CD4-positive, CD25-positive, alpha-beta regulatory T cell (primary cell): Measurements from ENCODE around the gene TBCK. TPM values are rescaled to one million over a fixed set of nuclear protein-coding genes. Genes with fewer than 3 reads are reported as not detected.
A peak's percentile ranks its signal among the peaks of the same experiment; 100 is the strongest.
"Not testable (repeated sequence)": the region's sequence is repeated elsewhere in the genome, so short reads cannot be mapped to it uniquely, and the experiment has no call there.

Source experiments
- ATAC-seq, 2 donors: fragments of 150-1000 bp; cut with Tn5 transposase; one replicate each; pipeline ENCODE4 v1.10.0; 2021; ENCODE audit warnings: low read depth in 2 of 2, moderate number of reproducible peaks in 2 of 2, moderate library complexity in 1 of 2
- DNase-seq, 3 donors: peaks; one replicate each; pipeline versions ENCODE4 v3.0.0 to v3.0.0-alpha.2; 2012 to 2022; ENCODE audit warnings: mixed read lengths in 1 of 3
- H3K27ac ChIP-seq: one replicate; pipeline ENCODE4 v1.7.0; 2013; ENCODE audit warnings: mild to moderate bottlenecking, low read length; ENCODE audit not compliant: insufficient read depth, poor library complexity, severe bottlenecking
- H3K27me3 ChIP-seq: one replicate; pipeline ENCODE4 v1.7.0; 2013; ENCODE audit warnings: low read length; ENCODE audit not compliant: control insufficient read depth, insufficient read depth
- H3K36me3 ChIP-seq: one replicate; pipeline ENCODE4 v1.7.0; 2013; ENCODE audit warnings: mild to moderate bottlenecking, low read length, moderate library complexity; ENCODE audit not compliant: control insufficient read depth, insufficient read depth
- H3K4me1 ChIP-seq: 2 replicates; pipeline ENCODE4 v1.7.0; 2013; ENCODE audit warnings: mild to moderate bottlenecking, low read length; ENCODE audit not compliant: insufficient read depth, control insufficient read depth, poor library complexity, severe bottlenecking
- H3K4me3 ChIP-seq: one replicate; pipeline ENCODE4 v1.7.0; 2013; ENCODE audit warnings: low read depth, mild to moderate bottlenecking, low read length, moderate library complexity
- H3K9me3 ChIP-seq, 2 experiments: 1 replicate in 1 of 2; 2 replicates in 1 of 2; pipeline ENCODE4 v1.7.0; 2013; ENCODE audit warnings: low read length in 2 of 2, mild to moderate bottlenecking in 1 of 2, moderate library complexity in 1 of 2; ENCODE audit not compliant: control insufficient read depth in 2 of 2
- H3K27ac Mint-ChIP-seq, 3 donors: one replicate each; pipeline ENCODE4 v1.8.0; 2020 to 2022; ENCODE audit warnings: mild to moderate bottlenecking in 3 of 3, mixed read lengths in 3 of 3, moderate library complexity in 2 of 3
- H3K27me3 Mint-ChIP-seq: one replicate; pipeline ENCODE4 v1.8.0; 2022; ENCODE audit warnings: mild to moderate bottlenecking, mixed read lengths
- H3K36me3 Mint-ChIP-seq: one replicate; pipeline ENCODE4 v1.8.0; 2020; ENCODE audit warnings: mixed read lengths
- H3K4me1 Mint-ChIP-seq, 4 donors: one replicate each; pipeline ENCODE4 v1.8.0; 2020 to 2022; ENCODE audit warnings: mixed read lengths in 4 of 4, mild to moderate bottlenecking in 1 of 4
- H3K4me3 Mint-ChIP-seq, 4 donors: one replicate each; pipeline ENCODE4 v1.8.0; 2020 to 2022; ENCODE audit warnings: mild to moderate bottlenecking in 4 of 4, mixed read lengths in 4 of 4, moderate library complexity in 3 of 4
- H3K9me3 Mint-ChIP-seq, 7 donors: one replicate each; pipeline ENCODE4 v1.8.0; 2020 to 2022; ENCODE audit warnings: mixed read lengths in 7 of 7, mild to moderate bottlenecking in 3 of 7, moderate library complexity in 2 of 7
- polyA plus RNA-seq, 4 donors: library from polyadenylated mRNA; unstranded; fragments of 300-500 nt; fragmentation: Illumina TruSeq; gene quantifications; one replicate each; pipeline ENCODE4 v1.2.3, GENCODE V29; 2021
- total RNA-seq: library from RNA; stranded (reverse); gene quantifications from one replicate; pipeline ENCODE4 v1.2.3, GENCODE V29; 2022

The TBCK gene
- total and polyA plus RNA-seq, 5 donors from 2014 or later = 10.9 to 47.1 (median 24.8) TPM

GRCh38 chr4:106321814-106322213, 5.8 kb upstream of the TBCK start:
- not testable (repeated sequence) for H3K27me3 ChIP-seq, DNase-seq, H3K9me3 ChIP-seq, H3K9me3 Mint-ChIP-seq, H3K27me3 Mint-ChIP-seq, H3K4me3 ChIP-seq, H3K27ac ChIP-seq, ATAC-seq
- H3K36me3 ChIP-seq = peaks cover 25% of the 10 kb centered on the region
- peaks cover 17% of the 10 kb centered on the region for H3K36me3 Mint-ChIP-seq
- H3K4me3 Mint-ChIP-seq = peak overlapping the region in 2 of 4 donors; percentile 59 to 68
- peaks cover 14 to 34% (median 26%) of the 10 kb centered on the region in 4 donors for H3K4me1 Mint-ChIP-seq
- H3K4me1 ChIP-seq = peaks cover 34% of the 10 kb centered on the region
- peak overlapping the region in 2 of 3 donors; percentile 36 to 82 for H3K27ac Mint-ChIP-seq

- not testable (repeated sequence) for H3K9me3 Mint-ChIP-seq, H3K27me3 ChIP-seq, H3K27me3 Mint-ChIP-seq, H3K4me3 ChIP-seq, H3K27ac ChIP-seq, ATAC-seq, DNase-seq, H3K9me3 ChIP-seq, H3K27ac Mint-ChIP-seq, H3K4me3 Mint-ChIP-seq
- Histone ChIP-seq H3K4me1 (peaks cover 34% of the 10 kb centered on the region), H3K36me3 (peaks cover 20% of the 10 kb centered on the region)
- H3K36me3 Mint-ChIP-seq = peaks cover 17% of the 10 kb centered on the region
- H3K4me1 Mint-ChIP-seq = peaks cover 14 to 34% (median 25%) of the 10 kb centered on the region in 4 donors
Measured at GRCh38 chr4:106321168-106321567, 5.2 kb upstream of the TBCK start.

GRCh38 chr4:106320235-106320634, 4.2 kb upstream of the TBCK start:
- peak overlapping the region in 2 of 4 donors; percentile 23 to 65 for H3K4me3 Mint-ChIP-seq
- peaks cover 17% of the 10 kb centered on the region for H3K36me3 Mint-ChIP-seq
- no peak for ATAC-seq

GRCh38 chr4:106318511-106318910, 2.5 kb upstream of the TBCK start:
- peaks cover 17% of the 10 kb centered on the region for H3K36me3 Mint-ChIP-seq
- DNase-seq (peak in 1 of 3 donors; percentile 22), ATAC-seq (no peak)
- Histone ChIP-seq H3K4me1 (peaks cover 48% of the 10 kb centered on the region), H3K27me3 (no peaks in the 10 kb centered on the region), H3K9me3 (no peaks in the 10 kb centered on the region), H3K27ac (peak overlapping the region; percentile 96), H3K4me3 (peak overlapping the region; percentile 100), H3K36me3 (peaks cover 6% of the 10 kb centered on the region)
- peak overlapping the region in 1 of 4 donors; percentile 13 for H3K4me3 Mint-ChIP-seq
- H3K27me3 Mint-ChIP-seq = no peaks in the 10 kb centered on the region
- H3K27ac Mint-ChIP-seq = no peak overlapping the region
- H3K4me1 Mint-ChIP-seq = peaks cover 22 to 39% (median 29%) of the 10 kb centered on the region in 4 donors
- peaks cover 0 to 1% (median 0%) of the 10 kb centered on the region in 7 donors for H3K9me3 Mint-ChIP-seq

More at GRCh38 chr4:106320235-106320634, 4.2 kb upstream of the TBCK start:
- peaks cover 39% of the 10 kb centered on the region for H3K4me1 ChIP-seq
- H3K36me3 ChIP-seq = peaks cover 11% of the 10 kb centered on the region
- H3K27me3 Mint-ChIP-seq = no peaks in the 10 kb centered on the region
- H3K4me1 Mint-ChIP-seq = peaks cover 17 to 36% (median 25%) of the 10 kb centered on the region in 4 donors
- no peak overlapping the region for H3K4me3 ChIP-seq
- H3K27ac ChIP-seq = no peak overlapping the region
- H3K9me3 ChIP-seq = no peaks in the 10 kb centered on the region
- no peak for DNase-seq
- H3K9me3 Mint-ChIP-seq = peaks cover 0 to 1% (median 0%) of the 10 kb centered on the region in 7 donors
- no peaks in the 10 kb centered on the region for H3K27me3 ChIP-seq
- H3K27ac Mint-ChIP-seq = no peak overlapping the region

- H3K36me3 ChIP-seq = peaks cover 6% of the 10 kb centered on the region
- peak overlapping the region; percentile 96 for H3K27ac ChIP-seq
- H3K9me3 Mint-ChIP-seq = peaks cover 0 to 1% (median 0%) of the 10 kb centered on the region in 7 donors
- H3K4me1 ChIP-seq = peaks cover 43% of the 10 kb centered on the region
- DNase-seq (no peak), ATAC-seq (no peak)
- H3K27ac Mint-ChIP-seq = no peak overlapping the region
- H3K9me3 ChIP-seq = no peaks in the 10 kb centered on the region
- H3K4me3 ChIP-seq = peak overlapping the region; percentile 100
- no peaks in the 10 kb centered on the region for H3K27me3 ChIP-seq
- no peaks in the 10 kb centered on the region for H3K27me3 Mint-ChIP-seq
- H3K36me3 Mint-ChIP-seq = peaks cover 17% of the 10 kb centered on the region
- no peak overlapping the region for H3K4me3 Mint-ChIP-seq
- H3K4me1 Mint-ChIP-seq = peaks cover 16 to 38% (median 30%) of the 10 kb centered on the region in 4 donors
Measured at GRCh38 chr4:106317815-106318214, 1.8 kb upstream of the TBCK start.

GRCh38 chr4:106316773-106317409, 882 bp upstream of the TBCK start:
- Mint-ChIP-seq H3K9me3 (peaks cover 0 to 1% (median 0%) of the 10 kb centered on the region in 7 donors), H3K4me1 (peaks cover 16 to 38% (median 34%) of the 10 kb centered on the region in 4 donors), H3K27me3 (no peaks in the 10 kb centered on the region)

GRCh38 chr4:106315476-106315967, 487 bp downstream of the TBCK start:
- H3K4me3 Mint-ChIP-seq = no peak overlapping the region

More at GRCh38 chr4:106316773-106317409, 882 bp upstream of the TBCK start:
- H3K27ac ChIP-seq = peak overlapping the region; percentile 96
- H3K27ac Mint-ChIP-seq = no peak overlapping the region
- H3K36me3 ChIP-seq = peaks cover 6% of the 10 kb centered on the region
- peak overlapping the region; percentile 100 for H3K4me3 ChIP-seq
- H3K4me3 Mint-ChIP-seq = no peak overlapping the region
- peaks cover 16% of the 10 kb centered on the region for H3K36me3 Mint-ChIP-seq
- peak in 1 of 3 donors; percentile 44 for DNase-seq
- H3K4me1 ChIP-seq = peaks cover 39% of the 10 kb centered on the region
- no peaks in the 10 kb centered on the region for H3K27me3 ChIP-seq
- H3K9me3 ChIP-seq = no peaks in the 10 kb centered on the region
- ATAC-seq = no peak

More at GRCh38 chr4:106315476-106315967, 487 bp downstream of the TBCK start:
- Histone ChIP-seq H3K9me3 (no peaks in the 10 kb centered on the region), H3K4me3 (peak overlapping the region; percentile 100), H3K4me1 (peaks cover 39% of the 10 kb centered on the region), H3K27ac (peak overlapping the region; percentile 96), H3K36me3 (peaks cover 5% of the 10 kb centered on the region), H3K27me3 (no peaks in the 10 kb centered on the region)
- peaks cover 20 to 40% (median 35%) of the 10 kb centered on the region in 4 donors for H3K4me1 Mint-ChIP-seq
- H3K36me3 Mint-ChIP-seq = peaks cover 7% of the 10 kb centered on the region
- peak in 2 of 3 donors; percentile 13 to 58 for DNase-seq
- H3K9me3 Mint-ChIP-seq = peaks cover 0 to 1% (median 0%) of the 10 kb centered on the region in 7 donors
- H3K27me3 Mint-ChIP-seq = no peaks in the 10 kb centered on the region
- peak; percentile 20 to 26 for ATAC-seq
- no peak overlapping the region for H3K27ac Mint-ChIP-seq
